ENCODE results near the gene OSMR.

GRCh38 chr5:38872826-38873225, 27.0 kb downstream of the OSMR start:
- TF ChIP-seq CTCF (IDR thresholded peaks at IDR 0.05) (no peak), POLR2A (IDR thresholded peaks at IDR 0.05) (no peak)

All from esophagus squamous epithelium (tissue), 4 donors.